Thoracic aorta (tissue), 2 donors: Measurements from ENCODE around the gene RAB40B. TPM values are rescaled to one million over a fixed set of nuclear protein-coding genes. Genes with fewer than 3 reads are reported as not detected.

Source experiments
- ATAC-seq: fragments of 150-250 bp; one replicate; pipeline ENCODE4 v1.8.0; 2017; ENCODE audit warnings: low read depth; ENCODE audit not compliant: insufficient number of reproducible peaks, low FRiP score
- DNase-seq: peaks from one replicate; pipeline ENCODE4 v3.0.0-alpha.2; 2020; ENCODE audit warnings: low spot score
- H3K27ac ChIP-seq, 2 donors: fragments of 200-600 bp; sonication (generic); 1 replicate in 1 of 2; 2 replicates in 1 of 2; pipeline ENCODE4 v1.5.1; 2016; ENCODE audit warnings: mild to moderate bottlenecking in 2 of 2, moderate library complexity in 2 of 2
- H3K27me3 ChIP-seq: fragments of 200-600 bp; sonication (generic); replicated peaks from 2 replicates; pipeline ENCODE4 v1.6.0; 2016; ENCODE audit warnings: mild to moderate bottlenecking; ENCODE audit not compliant: insufficient read depth
- H3K36me3 ChIP-seq: fragments of 200-600 bp; sonication (generic); one replicate; pipeline ENCODE4 v1.5.1; 2016
- H3K4me1 ChIP-seq, 2 donors: fragments of 200-600 bp; sonication (generic); 1 replicate in 1 of 2; 2 replicates in 1 of 2; pipeline versions ENCODE4 v1.5.1 to v1.6.0; 2016; ENCODE audit warnings: low read depth in 2 of 2, mild to moderate bottlenecking in 1 of 2; ENCODE audit not compliant: control insufficient read depth in 1 of 2
- H3K4me3 ChIP-seq: fragments of 200-600 bp; sonication (generic); 2 replicates; pipeline ENCODE4 v1.5.1; 2016; ENCODE audit warnings: mild to moderate bottlenecking
- H3K9me3 ChIP-seq: fragments of 200-600 bp; sonication (generic); 2 replicates; pipeline ENCODE4 v1.5.1; 2016
- CTCF ChIP-seq: fragments of 200-600 bp; sonication (generic); IDR thresholded peaks from one replicate; pipeline ENCODE4 v1.5.1; 2019; ENCODE audit warnings: antibody characterized with exemption
- total RNA-seq, 2 donors: library from RNA; depleted of rRNA; stranded (reverse); fragments of >200 nt; gene quantifications; one replicate each; pipeline versions ENCODE4 v1.1.0 to v1.2.3, GENCODE V29; 2016

RAB40B gene
- total RNA-seq, 2 donors from 2014 or later, result 17.3 to 21.1 TPM

GRCh38 chr17:82696916-82697807 is 1.3 kb downstream of the RAB40B start:
- no peak for TF ChIP-seq CTCF
- ATAC-seq (no peak), DNase-seq (no peak)
- peaks cover 7 to 21% of the 10 kb centered on the region in 2 donors for H3K4me1 ChIP-seq
- no peaks in the 10 kb centered on the region for H3K27me3 ChIP-seq
- peaks cover 9% of the 10 kb centered on the region for H3K9me3 ChIP-seq
- no peak overlapping the region for H3K27ac ChIP-seq
- H3K4me3 ChIP-seq, result peak overlapping the region; percentile 92
- no peaks in the 10 kb centered on the region for H3K36me3 ChIP-seq

GRCh38 chr17:82696259-82696658 is 2.2 kb downstream of the RAB40B start:
- no peak for ATAC-seq
- no peak overlapping the region for H3K4me3 ChIP-seq
- H3K4me1 ChIP-seq, result peaks cover 7 to 21% of the 10 kb centered on the region in 2 donors
- no peak overlapping the region for H3K27ac ChIP-seq
- no peak for TF ChIP-seq CTCF
- DNase-seq, result no peak
- H3K9me3 ChIP-seq, result peaks cover 9% of the 10 kb centered on the region
- H3K27me3 ChIP-seq, result no peaks in the 10 kb centered on the region
- no peaks in the 10 kb centered on the region for H3K36me3 ChIP-seq

- peaks cover 9% of the 10 kb centered on the region for H3K9me3 ChIP-seq
- peaks cover 7 to 21% of the 10 kb centered on the region in 2 donors for H3K4me1 ChIP-seq
- H3K36me3 ChIP-seq, result no peaks in the 10 kb centered on the region
- no peak overlapping the region for H3K27ac ChIP-seq
- no peak overlapping the region for H3K4me3 ChIP-seq
- no peak for ATAC-seq
- no peak for DNase-seq
- no peaks in the 10 kb centered on the region for H3K27me3 ChIP-seq
- TF ChIP-seq CTCF, result no peak
Measured at GRCh38 chr17:82694647-82695046, 3.9 kb downstream of the RAB40B start.

- no peak for ATAC-seq
- TF ChIP-seq CTCF, result no peak
Measured at GRCh38 chr17:82693168-82693867, 5.2 kb downstream of the RAB40B start.

GRCh38 chr17:82692268-82692667 is 6.2 kb downstream of the RAB40B start:
- Histone ChIP-seq H3K36me3 (no peaks in the 10 kb centered on the region), H3K27ac (no peak overlapping the region), H3K27me3 (no peaks in the 10 kb centered on the region), H3K4me3 (no peak overlapping the region), H3K4me1 (peaks cover 3 to 6% of the 10 kb centered on the region in 2 donors), H3K9me3 (peaks cover 9% of the 10 kb centered on the region)
- ATAC-seq (no peak), DNase-seq (no peak)
- TF ChIP-seq CTCF, result no peak

More at GRCh38 chr17:82693168-82693867, 5.2 kb downstream of the RAB40B start:
- Histone ChIP-seq H3K4me3 (no peak overlapping the region), H3K36me3 (no peaks in the 10 kb centered on the region), H3K27me3 (no peaks in the 10 kb centered on the region), H3K27ac (no peak overlapping the region), H3K9me3 (peaks cover 9% of the 10 kb centered on the region), H3K4me1 (peaks cover 7 to 13% of the 10 kb centered on the region in 2 donors)
- DNase-seq, result no peak
